Fibroblast of skin of abdomen (primary cell): Measurements from ENCODE around the gene TRIO.
"Not testable (repeated sequence)": the region's sequence is repeated elsewhere in the genome, so short reads cannot be mapped to it uniquely, and the experiment has no call there.

Experiments used
- DNase-seq: peaks from one replicate; pipeline ENCODE4 v3.0.0-alpha.2; 2013

Gene TRIO

GRCh38 chr5:14365831-14366430 is 222.8 kb downstream of the TRIO start:
- DNase-seq: peak; percentile 13

- no peak for DNase-seq
Observed at GRCh38 chr5:14366763-14367162, 223.6 kb downstream of the TRIO start.

- DNase-seq: no peak
Observed at GRCh38 chr5:14367364-14367763, 224.2 kb downstream of the TRIO start.

- DNase-seq: no peak
Observed at GRCh38 chr5:14369780-14370179, 226.6 kb downstream of the TRIO start.

GRCh38 chr5:14370386-14370785 is 227.2 kb downstream of the TRIO start:
- DNase-seq: no peak

- no peak for DNase-seq
Observed at GRCh38 chr5:14373685-14374084, 230.5 kb downstream of the TRIO start.

GRCh38 chr5:14374100-14374499 is 231.0 kb downstream of the TRIO start:
- DNase-seq: no peak

GRCh38 chr5:14376789-14377188 is 233.6 kb downstream of the TRIO start:
- DNase-seq: no peak

- DNase-seq: no peak
Observed at GRCh38 chr5:14379739-14380497, 236.8 kb downstream of the TRIO start.

GRCh38 chr5:14380712-14381111 is 237.6 kb downstream of the TRIO start:
- DNase-seq: no peak

GRCh38 chr5:14382640-14383039 is 239.5 kb downstream of the TRIO start:
- no peak for DNase-seq

- DNase-seq: no peak
Observed at GRCh38 chr5:14383923-14384322, 240.8 kb downstream of the TRIO start.

GRCh38 chr5:14385019-14385418 is 241.9 kb downstream of the TRIO start:
- DNase-seq: no peak

- no peak for DNase-seq
Observed at GRCh38 chr5:14386884-14387624, 243.9 kb downstream of the TRIO start.

GRCh38 chr5:14388741-14389140 is 245.6 kb downstream of the TRIO start:
- DNase-seq: no peak

GRCh38 chr5:14392552-14392951 is 249.4 kb downstream of the TRIO start:
- not testable (repeated sequence) for DNase-seq

GRCh38 chr5:14394365-14394764 is 251.2 kb downstream of the TRIO start:
- DNase-seq: no peak

GRCh38 chr5:14395411-14395810 is 252.3 kb downstream of the TRIO start:
- DNase-seq: no peak

- no peak for DNase-seq
Observed at GRCh38 chr5:14396066-14396465, 252.9 kb downstream of the TRIO start.

GRCh38 chr5:14396737-14397136 is 253.6 kb downstream of the TRIO start:
- DNase-seq: no peak

- DNase-seq: peak; percentile 72
Observed at GRCh38 chr5:14397717-14398116, 254.6 kb downstream of the TRIO start.

- DNase-seq: peak; percentile 65
Observed at GRCh38 chr5:14399054-14399692, 256.0 kb downstream of the TRIO start.

GRCh38 chr5:14400085-14400484 is 256.9 kb downstream of the TRIO start:
- peak; percentile 93 for DNase-seq
